NB4 (cell line): ENCODE measurements around the gene STON2.

Experiments used
- DNase-seq: peaks from one replicate; pipeline ENCODE4 v3.0.0; 2010; ENCODE audit warnings: low read depth
- H3K4me3 ChIP-seq: one replicate; pipeline ENCODE4 v1.5.1; 2011; ENCODE audit warnings: mild to moderate bottlenecking, low read depth, low read length, moderate library complexity
- CTCF ChIP-seq: IDR thresholded peaks from one replicate; pipeline ENCODE4 v1.5.1; 2012; ENCODE audit warnings: low read depth, low read length
- MAX ChIP-seq: IDR thresholded peaks from 2 replicates; pipeline ENCODE4 v1.6.1; 2011; ENCODE audit warnings: low read depth, low read length
- MYC ChIP-seq: IDR thresholded peaks from 2 replicates; pipeline ENCODE4 v1.6.1; 2011; ENCODE audit warnings: low read depth, low read length
- POLR2A ChIP-seq: IDR thresholded peaks from 2 replicates; pipeline ENCODE4 v1.6.1; 2011; ENCODE audit warnings: mild to moderate bottlenecking; ENCODE audit not compliant: insufficient read length; ENCODE audit errors: extremely low read depth

The STON2 gene

GRCh38 chr14:81268016-81268416 is 132.1 kb downstream of the STON2 start:
- no peak for TF ChIP-seq MAX
- TF ChIP-seq MYC = no peak
- no peak for TF ChIP-seq CTCF
- TF ChIP-seq POLR2A = no peak
- no peak overlapping the region for H3K4me3 ChIP-seq
- DNase-seq = peak; percentile 6

GRCh38 chr14:81265636-81266169 is 134.4 kb downstream of the STON2 start:
- TF ChIP-seq CTCF (no peak), POLR2A (no peak), MAX (no peak), MYC (no peak)
- DNase-seq = no peak
- no peak overlapping the region for H3K4me3 ChIP-seq

GRCh38 chr14:81264671-81265070 is 135.5 kb downstream of the STON2 start:
- TF ChIP-seq MAX (no peak), POLR2A (no peak), CTCF (no peak), MYC (no peak)
- no peak overlapping the region for H3K4me3 ChIP-seq
- no peak for DNase-seq

GRCh38 chr14:81263777-81264410 is 136.2 kb downstream of the STON2 start:
- H3K4me3 ChIP-seq = no peak overlapping the region

GRCh38 chr14:81261176-81261575 is 138.9 kb downstream of the STON2 start:
- no peak for DNase-seq
- H3K4me3 ChIP-seq = no peak overlapping the region
- TF ChIP-seq CTCF (no peak), MYC (no peak), POLR2A (no peak), MAX (no peak)

More at GRCh38 chr14:81263777-81264410, 136.2 kb downstream of the STON2 start:
- DNase-seq = no peak
- TF ChIP-seq CTCF = no peak
- TF ChIP-seq MYC = no peak
- no peak for TF ChIP-seq MAX
- TF ChIP-seq POLR2A = no peak
